Body of pancreas (tissue), 4 donors: Measurements from ENCODE around the gene ITIH3. TPM values are rescaled to one million over a fixed set of nuclear protein-coding genes. Genes with fewer than 3 reads are reported as not detected.

Experiments
- ATAC-seq: fragments of 150-250 bp; one replicate; pipeline ENCODE4 v1.9.1; 2016
- DNase-seq, 4 donors: peaks; one replicate each; pipeline ENCODE4 v3.0.0-alpha.2; 2019
- H3K27ac ChIP-seq, 4 donors: fragments of 200-600 bp; sonication (generic); 1 replicate in 3 of 4; 2 replicates in 1 of 4; pipeline versions ENCODE4 v1.5.1 to v1.6.1; 2016 to 2019; ENCODE audit warnings: mild to moderate bottlenecking in 1 of 4, mixed read lengths in 1 of 4, moderate library complexity in 1 of 4
- H3K27me3 ChIP-seq, 2 donors: fragments of 200-600 bp; sonication (generic); one replicate each; pipeline ENCODE4 v1.6.0; 2016; ENCODE audit warnings: mild to moderate bottlenecking in 1 of 2
- H3K36me3 ChIP-seq, 2 donors: fragments of 200-600 bp; sonication (generic); replicated peaks in 1 of 2; 2 replicates each; pipeline ENCODE4 v1.5.1; 2016; ENCODE audit warnings: low read depth in 2 of 2; ENCODE audit not compliant: insufficient read depth in 1 of 2
- H3K4me1 ChIP-seq: fragments of 200-600 bp; sonication (generic); one replicate; pipeline ENCODE4 v1.6.0; 2016
- H3K4me3 ChIP-seq, 2 donors: fragments of 200-600 bp; sonication (generic); 1 replicate in 1 of 2; 2 replicates in 1 of 2; pipeline ENCODE4 v1.5.1; 2016 to 2019
- H3K9me3 ChIP-seq, 3 donors: fragments of 200-600 bp; sonication (generic); 1 replicate in 2 of 3; 2 replicates in 1 of 3; pipeline ENCODE4 v1.5.1; 2016
- POLR2A ChIP-seq, 3 donors: fragments of 450-650 bp; IDR thresholded peaks; one replicate each; pipeline ENCODE4 v1.6.1; 2016; ENCODE audit warnings: antibody characterized with exemption in 3 of 3, mild to moderate bottlenecking in 2 of 3
- WGBS, 2 donors: methylation state at CpG; one replicate each; pipeline ENCODE4 v1.1.5; 2017; 5-methylcytosine and 5-hydroxymethylcytosine counted together
- intact Hi-C: fragments of 100-400 bp; cut with DNase I; formaldehyde crosslinking; loops from one replicate; pipeline ENCODE4 v1.15.1; 2023
- total RNA-seq, 2 donors: library from RNA; depleted of rRNA; stranded (reverse); fragments of >200 nt; gene quantifications; one replicate each; pipeline ENCODE4 v1.1.0, GENCODE V29; 2016
- TF ChIP-seq, protein P1 (sequence below), 7 experiments: fragments of 450-650 bp in 4 of 7; fragments of 200-600 bp in 3 of 7; sonication (generic) in 3 of 7; IDR thresholded peaks; one replicate each; pipeline ENCODE4 v1.5.1; 2016 to 2019; ENCODE audit warnings: antibody characterized with exemption in 7 of 7

ITIH3 gene
- total RNA-seq, 2 donors from 2014 or later, result 1.6 TPM; not detected in 1

- DNase-seq (no peak), ATAC-seq (no peak)
- no peak overlapping the region for H3K4me3 ChIP-seq
- WGBS, 2 donors, result 74 to 76% methylated on average over 7 of the region's 7 CpGs
- H3K4me1 ChIP-seq, result peaks cover 12% of the 10 kb centered on the region
- H3K36me3 ChIP-seq, result peaks cover 0 to 5% of the 10 kb centered on the region in 2 donors
- no peaks in the 10 kb centered on the region for H3K9me3 ChIP-seq
- H3K27ac ChIP-seq, result no peak overlapping the region
- H3K27me3 ChIP-seq, result no peaks in the 10 kb centered on the region
- TF ChIP-seq POLR2A (IDR thresholded peaks at IDR 0.05), result no peak
- TF ChIP-seq, protein P1, sequence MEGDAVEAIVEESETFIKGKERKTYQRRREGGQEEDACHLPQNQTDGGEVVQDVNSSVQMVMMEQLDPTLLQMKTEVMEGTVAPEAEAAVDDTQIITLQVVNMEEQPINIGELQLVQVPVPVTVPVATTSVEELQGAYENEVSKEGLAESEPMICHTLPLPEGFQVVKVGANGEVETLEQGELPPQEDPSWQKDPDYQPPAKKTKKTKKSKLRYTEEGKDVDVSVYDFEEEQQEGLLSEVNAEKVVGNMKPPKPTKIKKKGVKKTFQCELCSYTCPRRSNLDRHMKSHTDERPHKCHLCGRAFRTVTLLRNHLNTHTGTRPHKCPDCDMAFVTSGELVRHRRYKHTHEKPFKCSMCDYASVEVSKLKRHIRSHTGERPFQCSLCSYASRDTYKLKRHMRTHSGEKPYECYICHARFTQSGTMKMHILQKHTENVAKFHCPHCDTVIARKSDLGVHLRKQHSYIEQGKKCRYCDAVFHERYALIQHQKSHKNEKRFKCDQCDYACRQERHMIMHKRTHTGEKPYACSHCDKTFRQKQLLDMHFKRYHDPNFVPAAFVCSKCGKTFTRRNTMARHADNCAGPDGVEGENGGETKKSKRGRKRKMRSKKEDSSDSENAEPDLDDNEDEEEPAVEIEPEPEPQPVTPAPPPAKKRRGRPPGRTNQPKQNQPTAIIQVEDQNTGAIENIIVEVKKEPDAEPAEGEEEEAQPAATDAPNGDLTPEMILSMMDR (IDR thresholded peaks at IDR 0.05), result no peak
- intact Hi-C loops, result no loop called here
Measured at GRCh38 chr3:52848617-52849016, 54.0 kb downstream of the ITIH3 start.

- no peak for DNase-seq
- peaks cover 0 to 5% of the 10 kb centered on the region in 2 donors for H3K36me3 ChIP-seq
- intact Hi-C loops, result loop anchor here (5.0 kb wide), 1 partner anchor 228 kb away; no protein-coding TSS in a partner anchor
Measured at GRCh38 chr3:52849656-52850055, 55.1 kb downstream of the ITIH3 start.

DNA sequence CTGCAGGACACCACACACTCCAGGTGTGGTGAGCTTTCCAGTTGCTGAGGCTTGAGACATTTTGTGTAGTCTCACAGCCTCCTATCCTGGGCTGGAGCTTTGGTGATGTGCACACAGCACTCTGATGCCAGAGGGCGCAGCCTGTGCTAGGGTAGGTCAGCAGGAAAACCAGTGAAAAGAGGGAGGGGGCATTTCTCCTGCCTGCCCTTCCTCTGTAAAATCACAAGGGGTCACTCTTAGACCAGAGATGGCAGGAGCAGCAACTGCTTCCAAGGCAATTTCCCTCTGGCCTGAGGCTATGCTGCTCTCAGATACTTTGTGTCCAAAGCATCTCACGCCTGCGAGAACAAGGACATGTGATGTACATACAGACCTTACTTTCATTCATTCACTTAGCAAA lies 56.8 kb downstream of the ITIH3 start:
- Histone ChIP-seq H3K4me3 (no peak overlapping the region), H3K27me3 (no peaks in the 10 kb centered on the region), H3K9me3 (no peaks in the 10 kb centered on the region), H3K4me1 (no peaks in the 10 kb centered on the region), H3K36me3 (peaks cover 0 to 5% of the 10 kb centered on the region in 2 donors), H3K27ac (no peak overlapping the region)
- TF ChIP-seq, protein P1 (IDR thresholded peaks at IDR 0.05), result peak; percentile 27 to 89 (median 77)
- no peak for TF ChIP-seq POLR2A (IDR thresholded peaks at IDR 0.05)
- DNase-seq (peak; percentile 38 to 48 (median 46)), ATAC-seq (peak; percentile 74)
- intact Hi-C loops, result loop anchor here (5.0 kb wide), 1 partner anchor 226 kb away; no protein-coding TSS in a partner anchor
- 73 to 74% methylated on average over 3 of the region's 3 CpGs for WGBS, 2 donors

More at GRCh38 chr3:52849656-52850055, 55.1 kb downstream of the ITIH3 start:
- no peak for ATAC-seq
- WGBS, 2 donors, result 94 to 95% methylated on average over 15 of the region's 15 CpGs
- peaks cover 11% of the 10 kb centered on the region for H3K4me1 ChIP-seq
- no peak for TF ChIP-seq POLR2A (IDR thresholded peaks at IDR 0.05)
- TF ChIP-seq, protein P1 (IDR thresholded peaks at IDR 0.05), result no peak
- no peak overlapping the region for H3K4me3 ChIP-seq
- no peaks in the 10 kb centered on the region for H3K27me3 ChIP-seq
- no peak overlapping the region for H3K27ac ChIP-seq
- no peaks in the 10 kb centered on the region for H3K9me3 ChIP-seq

GRCh38 chr3:52852419-52852818 lies 57.8 kb downstream of the ITIH3 start:
- DNase-seq (no peak), ATAC-seq (no peak)
- no peaks in the 10 kb centered on the region for H3K27me3 ChIP-seq

More at GRCh38 chr3:52852419-52852818, 57.8 kb downstream of the ITIH3 start:
- H3K27ac ChIP-seq, result no peak overlapping the region
- peaks cover 0 to 5% of the 10 kb centered on the region in 2 donors for H3K36me3 ChIP-seq
- no peaks in the 10 kb centered on the region for H3K4me1 ChIP-seq
- TF ChIP-seq, protein P1 (IDR thresholded peaks at IDR 0.05), result no peak
- no peak for TF ChIP-seq POLR2A (IDR thresholded peaks at IDR 0.05)
- H3K9me3 ChIP-seq, result no peaks in the 10 kb centered on the region
- intact Hi-C loops, result loop anchor here (5.0 kb wide), 1 partner anchor 225 kb away; no protein-coding TSS in a partner anchor
- H3K4me3 ChIP-seq, result no peak overlapping the region
- 40 to 50% methylated on average over 2 of the region's 2 CpGs for WGBS, 2 donors
